ENCODE results near the gene TSSK6. TPM values are rescaled to one million over a fixed set of nuclear protein-coding genes. Genes with fewer than 3 reads are reported as not detected.

Gene TSSK6
- total RNA-seq, 1 donor from 2014 or later, result 1.4 TPM

- ATAC-seq, result peak; percentile 13
These were observed 12.3 kb downstream of the TSSK6 start for GRCh38 chr19:19502808-19503602.

- ATAC-seq, result no peak
These were observed 13.1 kb downstream of the TSSK6 start for GRCh38 chr19:19502281-19502680.

GRCh38 chr19:19501798-19502197 lies 13.6 kb downstream of the TSSK6 start:
- ATAC-seq, result no peak

GRCh38 chr19:19500975-19501644 lies 14.2 kb downstream of the TSSK6 start:
- ATAC-seq, result no peak

- ATAC-seq, result no peak
These were observed 15.9 kb downstream of the TSSK6 start for GRCh38 chr19:19499272-19499995.

- ATAC-seq, result no peak
These were observed 16.9 kb downstream of the TSSK6 start for GRCh38 chr19:19498255-19498991.

GRCh38 chr19:19495614-19496603 lies 19.4 kb downstream of the TSSK6 start:
- ATAC-seq, result no peak

- no peak for ATAC-seq
These were observed 21.4 kb downstream of the TSSK6 start for GRCh38 chr19:19493841-19494546.

GRCh38 chr19:19492026-19492610 lies 23.2 kb downstream of the TSSK6 start:
- no peak for ATAC-seq

GRCh38 chr19:19491321-19492025 lies 23.9 kb downstream of the TSSK6 start:
- ATAC-seq, result no peak

- peak; percentile 50 for ATAC-seq
These were observed 25.0 kb downstream of the TSSK6 start for GRCh38 chr19:19490214-19490968.

- ATAC-seq, result peak; percentile 9
These were observed 25.5 kb downstream of the TSSK6 start for GRCh38 chr19:19489804-19490204.

- ATAC-seq, result peak; percentile 67
These were observed 26.3 kb downstream of the TSSK6 start for GRCh38 chr19:19488875-19489690.

GRCh38 chr19:19487950-19488874 lies 27.1 kb downstream of the TSSK6 start:
- ATAC-seq, result no peak

- ATAC-seq, result no peak
These were observed 28.0 kb downstream of the TSSK6 start for GRCh38 chr19:19487077-19487949.

All from esophagus mucosa (tissue), 1 donor.